Lung (tissue), 12 donors: ENCODE data around the gene HSPE1. TPM values are rescaled to one million over a fixed set of nuclear protein-coding genes. Genes with fewer than 3 reads are reported as not detected.

ENCODE experiments used
- ATAC-seq: fragments of 200-7000 bp; cut with Tn5 transposase; one replicate; pipeline ENCODE4 v1.9.1; 2020; ENCODE audit warnings: moderate number of reproducible peaks; ENCODE audit not compliant: insufficient read depth, low FRiP score
- DNase-seq, 3 donors: peaks; one replicate each; pipeline ENCODE4 v3.0.0-alpha.2; 2013 to 2017
- H3K27ac ChIP-seq, 2 donors: one replicate each; pipeline ENCODE4 v1.5.1; 2013; ENCODE audit warnings: mild to moderate bottlenecking in 2 of 2, moderate library complexity in 2 of 2, control low read depth in 1 of 2, inconsistent platforms in 1 of 2, low read depth in 1 of 2, low read length in 1 of 2
- H3K27me3 ChIP-seq, 3 donors: one replicate each; pipeline ENCODE4 v1.5.1; 2013; ENCODE audit warnings: low read length in 2 of 3; ENCODE audit not compliant: control insufficient read depth in 3 of 3, insufficient read depth in 3 of 3
- H3K36me3 ChIP-seq, 4 donors: one replicate each; pipeline ENCODE4 v1.5.1; 2013; ENCODE audit warnings: low read length in 4 of 4, mild to moderate bottlenecking in 1 of 4, moderate library complexity in 1 of 4; ENCODE audit not compliant: control insufficient read depth in 4 of 4, insufficient read depth in 4 of 4
- H3K4me1 ChIP-seq, 5 donors: one replicate each; pipeline ENCODE4 v1.5.1; 2013; ENCODE audit warnings: low read length in 5 of 5, mild to moderate bottlenecking in 2 of 5, moderate library complexity in 1 of 5; ENCODE audit not compliant: control insufficient read depth in 5 of 5, insufficient read depth in 5 of 5
- H3K4me3 ChIP-seq: one replicate; pipeline ENCODE4 v1.5.1; 2013; ENCODE audit warnings: mild to moderate bottlenecking, control low read depth, moderate library complexity
- H3K9ac ChIP-seq, 2 donors: one replicate each; pipeline ENCODE4 v1.5.1; 2013; ENCODE audit warnings: low read length in 2 of 2, control low read depth in 1 of 2; ENCODE audit not compliant: insufficient read depth in 1 of 2
- H3K9me3 ChIP-seq, 4 donors: one replicate each; pipeline ENCODE4 v1.5.1; 2013; ENCODE audit warnings: low read length in 3 of 4, mild to moderate bottlenecking in 1 of 4, moderate library complexity in 1 of 4; ENCODE audit not compliant: control insufficient read depth in 4 of 4, insufficient read depth in 3 of 4
- CTCF ChIP-seq: IDR thresholded peaks from 2 replicates; pipeline ENCODE4 v1.5.1; 2012; ENCODE audit warnings: mild to moderate bottlenecking; ENCODE audit errors: control extremely low read depth, extremely low read depth
- WGBS, 2 donors: extraction: QIAGEN DNeasy Blood & Tissue Kit; methylation state at CpG; one replicate each; pipeline ENCODE4 v1.1.7; 2013; 5-methylcytosine and 5-hydroxymethylcytosine counted together
- polyA plus RNA-seq, 2 donors: library from polyadenylated mRNA; stranded (reverse); fragments of 200-250 nt; gene quantifications; one replicate each; pipeline ENCODE4 v1.2.1, GENCODE V29; 2013
- total RNA-seq, 2 donors: library from RNA; depleted of rRNA in 1 of 2; stranded (reverse); fragments of >200 nt in 1 of 2; gene quantifications; one replicate each; pipeline ENCODE4 v1.2.1, GENCODE V29; 2014 to 2021
- donor health status: control.
- donor health status: control.
- donor health status: Bipolar disorder and iron deficiency.
- donor health status: healthy.
- donor health status: DM: yes; HTN: yes; CAD: no.

Gene HSPE1
- total and polyA plus RNA-seq, 4 donors: 64.6 to 332 (median 152) TPM

DNA sequence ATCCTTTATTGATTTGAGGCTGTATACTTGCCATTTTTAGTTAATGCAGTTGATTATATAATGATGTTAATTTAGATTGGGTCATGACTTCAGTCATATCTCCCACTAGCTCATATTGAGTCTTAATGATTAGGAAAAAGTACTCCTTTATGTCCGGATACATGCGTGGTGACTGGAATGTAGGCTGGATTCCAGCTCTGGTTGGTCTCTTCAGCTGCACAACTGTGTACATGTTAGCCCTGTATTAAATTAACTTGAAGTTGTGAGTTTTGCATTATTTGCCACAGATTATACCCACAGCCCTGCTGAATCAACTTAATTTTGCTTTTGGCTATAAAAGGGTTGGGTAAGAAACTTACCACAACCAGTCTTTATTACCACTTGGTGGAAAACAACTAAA is 38.2 kb downstream of the HSPE1 start:
- no peak overlapping the region for H3K4me3 ChIP-seq
- no peaks in the 10 kb centered on the region for H3K27me3 ChIP-seq
- H3K36me3 ChIP-seq: peaks cover 3 to 51% (median 14%) of the 10 kb centered on the region in 4 donors
- 51 to 63% methylated on average over 2 of the region's 2 CpGs for WGBS, 2 donors
- H3K9me3 ChIP-seq: no peaks in the 10 kb centered on the region
- H3K9ac ChIP-seq: peak overlapping the region in 1 of 2 donors; percentile 24
- H3K4me1 ChIP-seq: peaks cover 0 to 10% (median 2%) of the 10 kb centered on the region in 5 donors
- DNase-seq: peak; percentile 21 to 66 (median 55)
- H3K27ac ChIP-seq: no peak overlapping the region
- no peak for ATAC-seq
- TF ChIP-seq CTCF: no peak

DNA sequence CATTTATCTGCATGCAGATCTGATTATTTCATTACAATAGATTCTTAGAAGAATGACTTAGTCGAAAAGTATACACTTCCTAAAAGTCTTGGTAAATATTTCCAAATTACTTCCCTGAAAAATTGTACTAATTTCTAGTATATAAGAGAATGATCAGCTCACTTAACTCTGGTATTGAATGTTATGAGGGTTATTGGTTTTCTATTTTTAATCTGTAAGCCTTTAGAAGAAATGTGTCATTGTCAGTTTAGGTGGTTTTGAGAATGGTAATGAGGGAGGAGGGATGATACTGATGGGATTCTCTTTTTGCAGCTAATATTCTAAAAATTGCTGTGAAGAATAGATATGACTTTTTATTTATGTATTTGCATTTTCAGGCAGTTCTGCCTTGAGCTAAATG is 39.6 kb downstream of the HSPE1 start:
- DNase-seq (no peak), ATAC-seq (no peak)
- H3K9me3 ChIP-seq: no peaks in the 10 kb centered on the region
- no peak overlapping the region for H3K4me3 ChIP-seq
- 67 to 70% methylated on average over 1 of the region's 1 CpG for WGBS, 2 donors
- H3K9ac ChIP-seq: no peak overlapping the region
- peaks cover 6 to 51% (median 22%) of the 10 kb centered on the region in 4 donors for H3K36me3 ChIP-seq
- H3K27ac ChIP-seq: no peak overlapping the region
- TF ChIP-seq CTCF: no peak
- no peaks in the 10 kb centered on the region for H3K27me3 ChIP-seq
- H3K4me1 ChIP-seq: peaks cover 0 to 10% (median 2%) of the 10 kb centered on the region in 5 donors

DNA sequence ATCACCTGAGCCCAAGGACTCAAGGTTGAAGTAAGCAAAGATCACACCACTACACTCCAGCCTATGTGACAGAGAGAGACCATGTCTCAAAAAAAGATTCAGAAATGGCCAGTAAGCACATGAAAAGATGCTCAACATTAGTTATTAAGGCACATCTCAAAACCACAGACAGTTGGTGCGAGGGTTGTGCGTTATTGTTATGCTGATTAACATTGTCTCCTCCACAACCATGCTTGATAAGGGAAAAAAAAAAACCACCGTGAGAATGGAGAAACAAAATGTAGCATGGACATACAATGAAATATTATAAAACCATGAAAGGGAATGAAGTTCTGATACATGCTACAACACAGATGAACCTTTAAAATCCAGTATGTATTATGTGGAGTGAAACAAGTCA is 43.0 kb downstream of the HSPE1 start:
- peaks cover 9 to 33% (median 23%) of the 10 kb centered on the region in 4 donors for H3K36me3 ChIP-seq
- H3K27ac ChIP-seq: no peak overlapping the region
- no peaks in the 10 kb centered on the region for H3K27me3 ChIP-seq
- H3K4me1 ChIP-seq: peaks cover 0 to 8% (median 2%) of the 10 kb centered on the region in 5 donors
- 96 to 98% methylated on average over 3 of the region's 3 CpGs for WGBS, 2 donors
- ATAC-seq (no peak), DNase-seq (no peak)
- no peaks in the 10 kb centered on the region for H3K9me3 ChIP-seq
- H3K4me3 ChIP-seq: no peak overlapping the region
- TF ChIP-seq CTCF: no peak
- no peak overlapping the region for H3K9ac ChIP-seq

GRCh38 chr2:197547163-197547900 is 47.2 kb downstream of the HSPE1 start:
- Histone ChIP-seq H3K4me1 (no peaks in the 10 kb centered on the region), H3K9me3 (no peaks in the 10 kb centered on the region), H3K27ac (no peak overlapping the region), H3K4me3 (no peak overlapping the region), H3K9ac (no peak overlapping the region), H3K36me3 (peaks cover 17 to 24% (median 21%) of the 10 kb centered on the region in 4 donors), H3K27me3 (no peaks in the 10 kb centered on the region)
- DNase-seq (no peak), ATAC-seq (no peak)
- no peak for TF ChIP-seq CTCF
- 87 to 88% methylated on average over 5 of the region's 5 CpGs for WGBS, 2 donors
